Transverse colon (tissue), 3 donors: ENCODE data around the gene DCTN5.

Experiments used
- CTCF ChIP-seq, 5 experiments: fragments of 200-600 bp in 3 of 5; fragments of 450-650 bp in 2 of 5; sonication (generic) in 3 of 5; IDR thresholded peaks; 1 replicate in 2 of 5; 2 replicates in 3 of 5; pipeline ENCODE4 v1.5.1; 2016 to 2017; ENCODE audit warnings: antibody characterized with exemption in 5 of 5, inconsistent platforms in 3 of 5, mild to moderate bottlenecking in 2 of 5, moderate library complexity in 1 of 5
- EP300 ChIP-seq: sonication (generic); formaldehyde crosslinking; IDR thresholded peaks from one replicate; pipeline ENCODE4 v1.6.1; 2017; ENCODE audit warnings: antibody characterized with exemption, low read depth
- POLR2A ChIP-seq: fragments of 450-650 bp; IDR thresholded peaks from one replicate; pipeline ENCODE4 v1.6.1; 2016; ENCODE audit warnings: antibody characterized with exemption, mild to moderate bottlenecking, moderate library complexity

- TF ChIP-seq CTCF (IDR thresholded peaks at IDR 0.05) (no peak), POLR2A (no peak), EP300 (no peak)
Observed at GRCh38 chr16:23724785-23725131, 83.5 kb downstream of the DCTN5 start.
